ENCODE results near the gene MAGED2. TPM values are rescaled to one million over a fixed set of nuclear protein-coding genes. Genes with fewer than 3 reads are reported as not detected.
"Not testable (repeated sequence)": the region's sequence is repeated elsewhere in the genome, so short reads cannot be mapped to it uniquely, and the experiment has no call there.

The MAGED2 gene
- total RNA-seq, 1 donor from 2014 or later, result 281 TPM

GRCh38 chrX:54818221-54818620 lies 10.7 kb downstream of the MAGED2 start:
- no peak for DNase-seq

- no peak for DNase-seq
Measured at GRCh38 chrX:54819201-54819600, 11.7 kb downstream of the MAGED2 start.

GRCh38 chrX:54820737-54821136 lies 13.2 kb downstream of the MAGED2 start:
- no peak for DNase-seq

GRCh38 chrX:54821310-54821709 lies 13.8 kb downstream of the MAGED2 start:
- DNase-seq, result no peak

- no peak for DNase-seq
Measured at GRCh38 chrX:54824195-54824594, 16.6 kb downstream of the MAGED2 start.

GRCh38 chrX:54824722-54825121 lies 17.2 kb downstream of the MAGED2 start:
- DNase-seq, result no peak

- no peak for DNase-seq
Measured at GRCh38 chrX:54825716-54826438, 18.3 kb downstream of the MAGED2 start.

GRCh38 chrX:54826598-54826997 lies 19.1 kb downstream of the MAGED2 start:
- DNase-seq, result no peak

- no peak for DNase-seq
Measured at GRCh38 chrX:54838583-54838982, 31.0 kb downstream of the MAGED2 start.

- peak; percentile 56 for DNase-seq
Measured at GRCh38 chrX:54841184-54841874, 33.8 kb downstream of the MAGED2 start.

- DNase-seq, result no peak
Measured at GRCh38 chrX:54842607-54843006, 35.1 kb downstream of the MAGED2 start.

- no peak for DNase-seq
Measured at GRCh38 chrX:54843050-54843449, 35.5 kb downstream of the MAGED2 start.

- not testable (repeated sequence) for DNase-seq
Measured at GRCh38 chrX:54847700-54848099, 40.2 kb downstream of the MAGED2 start.

- no peak for DNase-seq
Measured at GRCh38 chrX:54865208-54865607, 57.7 kb downstream of the MAGED2 start.

Small RNA genes within 50 kb of the gene (small RNA-seq; reads per million reads assigned to genes)
- gene AL049732.1 (ENCODE audit: low replicate concordance) (not detected), gene SNORA11 (ENCODE audit: low replicate concordance) (55.8 reads per million, percentile 95 among the genes with 10 or more reads in this experiment)

Other genes with a start within 250 kb of the MAGED2 start
- gene ITIH6, start 9.5 kb upstream of the MAGED2 start, total RNA-seq, result 0.10 TPM
- gene TRO, start 113.1 kb downstream of the MAGED2 start, total RNA-seq, result 45.1 TPM
- gene PFKFB1, start 186.4 kb downstream of the MAGED2 start, total RNA-seq, result 3.3 TPM
- 5.3 TPM for gene APEX2, start 192.6 kb downstream of the MAGED2 start, total RNA-seq
- gene ALAS2, start 223.2 kb downstream of the MAGED2 start, total RNA-seq, result 164 TPM